HepG2 (cell line): ENCODE results near the gene PA2G4. TPM values are rescaled to one million over a fixed set of nuclear protein-coding genes. Genes with fewer than 3 reads are reported as not detected.

ENCODE experiments used
- AFF4 ChIP-seq: sonication (generic); formaldehyde crosslinking; IDR thresholded peaks from 2 replicates; pipeline ENCODE4 v1.4.0; 2020; ENCODE audit warnings: missing genetic modification reagents
- CEBPG ChIP-seq: IDR thresholded peaks from 2 replicates; pipeline ENCODE4 v1.6.1; 2016
- CREB3 ChIP-seq: sonication (generic); formaldehyde crosslinking; IDR thresholded peaks from 2 replicates; pipeline ENCODE4 v1.5.0; 2020; ENCODE audit warnings: missing genetic modification reagents
- HHEX ChIP-seq: IDR thresholded peaks from 2 replicates; pipeline ENCODE4 v1.6.1; 2016; ENCODE audit warnings: control low read depth
- KAT2B ChIP-seq: fragments of 150-350 bp; IDR thresholded peaks from 2 replicates; pipeline ENCODE4 v1.6.1; 2014; ENCODE audit warnings: low read depth, low read length, borderline replicate concordance
- LRRFIP1 ChIP-seq: sonication (generic); formaldehyde crosslinking; conservative IDR thresholded peaks from 2 replicates; pipeline ENCODE4 v1.4.0; 2020; ENCODE audit warnings: missing genetic modification reagents
- MTA3 ChIP-seq: sonication (generic); formaldehyde crosslinking; IDR thresholded peaks from 2 replicates; pipeline ENCODE4 v1.4.0; 2020; ENCODE audit warnings: missing genetic modification reagents
- MTF1 ChIP-seq: sonication (generic); formaldehyde crosslinking; IDR thresholded peaks from 2 replicates; pipeline ENCODE4 v1.5.0; 2020; ENCODE audit warnings: missing genetic modification reagents
- PHF20 ChIP-seq: sonication (generic); formaldehyde crosslinking; IDR thresholded peaks from 2 replicates; pipeline ENCODE4 v1.5.0; 2020; ENCODE audit warnings: mild to moderate bottlenecking, missing genetic modification reagents
- ZBTB14 ChIP-seq: sonication (generic); formaldehyde crosslinking; IDR thresholded peaks from 2 replicates; pipeline ENCODE4 v1.4.0; 2020; ENCODE audit warnings: missing genetic modification reagents
- ZFYVE20 ChIP-seq: sonication (generic); formaldehyde crosslinking; IDR thresholded peaks from 2 replicates; pipeline ENCODE4 v1.8.0; 2023; ENCODE audit warnings: low read depth, mild to moderate bottlenecking, moderate library complexity, missing genetic modification reagents, borderline replicate concordance
- ZNF251 ChIP-seq: sonication (generic); formaldehyde crosslinking; IDR thresholded peaks from 2 replicates; pipeline ENCODE4 v1.9.0; 2021; ENCODE audit warnings: mild to moderate bottlenecking, missing genetic modification reagents
- ZNF354B ChIP-seq: sonication (generic); formaldehyde crosslinking; IDR thresholded peaks from 2 replicates; pipeline ENCODE4 v1.8.0; 2022; ENCODE audit warnings: mild to moderate bottlenecking, missing genetic modification reagents
- ZNF501 ChIP-seq: sonication (generic); formaldehyde crosslinking; IDR thresholded peaks from 2 replicates; pipeline ENCODE4 v1.5.1; 2020; ENCODE audit warnings: mild to moderate bottlenecking, moderate library complexity, missing genetic modification reagents
- ZNF598 ChIP-seq: sonication (generic); formaldehyde crosslinking; IDR thresholded peaks from 2 replicates; pipeline ENCODE4 v1.5.1; 2020; ENCODE audit warnings: mild to moderate bottlenecking, missing genetic modification reagents, borderline replicate concordance
- ZNF678 ChIP-seq: sonication (generic); formaldehyde crosslinking; IDR thresholded peaks from 2 replicates; pipeline ENCODE4 v1.4.0; 2020; ENCODE audit warnings: mild to moderate bottlenecking, missing genetic modification reagents
- ZNF747 ChIP-seq: sonication (generic); formaldehyde crosslinking; IDR thresholded peaks from 2 replicates; pipeline ENCODE4 v1.8.1; 2023; ENCODE audit warnings: missing genetic modification reagents, mild to moderate bottlenecking, borderline replicate concordance
- ZNF775 ChIP-seq: sonication (generic); formaldehyde crosslinking; IDR thresholded peaks from 2 replicates; pipeline ENCODE4 v1.4.0; 2020; ENCODE audit warnings: missing genetic modification reagents, mild to moderate bottlenecking, moderate library complexity, borderline replicate concordance
- ZNF777 ChIP-seq: sonication (generic); formaldehyde crosslinking; IDR thresholded peaks from 2 replicates; pipeline ENCODE4 v1.4.0; 2020; ENCODE audit warnings: missing genetic modification reagents
- polyA plus RNA-seq, 8 experiments: library from polyadenylated mRNA; depleted of rRNA in 3 of 8; stranded (reverse) in 7 of 8; unstranded in 1 of 8; fragments of >200 nt; fragmentation: Illumina TruSeq in 4 of 8; extraction: Trizol in 4 of 8; gene quantifications; 2 replicates each; pipeline versions ENCODE4 v1.2.1 to v1.2.3, GENCODE V29; 2011 to 2016; ENCODE audit warnings: low read depth in 4 of 8, missing spikeins in 1 of 8, mixed read lengths in 1 of 8; ENCODE audit not compliant: insufficient read depth in 1 of 8
- total RNA-seq, 5 experiments: library from RNA; depleted of rRNA; stranded (reverse); fragments of >200 nt; fragmentation: Illumina TruSeq; extraction: Trizol; gene quantifications; 2 replicates each; pipeline ENCODE4 v1.2.3, GENCODE V29; 2016; ENCODE audit warnings: low read depth in 1 of 5

PA2G4 gene
- total and polyA plus RNA-seq, 2 of the 13 experiments (the other 11 are each of a cell fraction or from before 2014, with no cell fraction given) = 147 to 240 TPM

- TF ChIP-seq ZFYVE20 (CRISPR knock-in tag) (no peak), LRRFIP1 (no peak), ZBTB14 (no peak; the same call in 1 of the 2 replicates), MTA3 (CRISPR knock-in tag) (no peak), ZNF777 (CRISPR knock-in tag) (no peak), ZNF598 (CRISPR knock-in tag) (no peak), HHEX (0 out of 2 replicates have a peak, but pooled peaks have one; percentile 30), KAT2B (no peak), ZNF251 (CRISPR knock-in tag) (no peak), AFF4 (no peak), PHF20 (CRISPR knock-in tag) (peak; percentile 98), ZNF354B (no peak), CEBPG (CRISPR knock-in tag) (peak; percentile 44; the same call in 1 of the 2 replicates), MTF1 (no peak), CREB3 (CRISPR knock-in tag) (no peak; the same call in 1 of the 2 replicates), ZNF678 (CRISPR knock-in tag) (no peak), ZNF775 (CRISPR knock-in tag) (no peak), ZNF501 (CRISPR knock-in tag) (peak; percentile 80), ZNF747 (CRISPR knock-in tag) (peak; percentile 97; the same call in 1 of the 2 replicates)
Measured at GRCh38 chr12:56117778-56118687, 13.7 kb downstream of the PA2G4 start, which contains the start of gene ZC3H10 (continued).
